Right lobe of liver (tissue), 6 donors: ENCODE data around the gene KRTAP12-1. TPM values are rescaled to one million over a fixed set of nuclear protein-coding genes. Genes with fewer than 3 reads are reported as not detected.

Source experiments
- ATAC-seq, 4 donors: fragments of 200-7000 bp; cut with Tn5 transposase; one replicate each; pipeline ENCODE4 v1.9.1; 2020; ENCODE audit warnings: mild to moderate bottlenecking in 4 of 4, moderate library complexity in 4 of 4
- DNase-seq, 3 donors: peaks; one replicate each; pipeline ENCODE4 v3.0.0-alpha.2; 2020
- H3K27ac ChIP-seq, 3 donors: fragments of 200-600 bp; one replicate each; pipeline ENCODE4 v1.8.0; 2022
- H3K27me3 ChIP-seq, 2 donors: fragments of 200-600 bp; one replicate each; pipeline ENCODE4 v1.8.0; 2022
- H3K36me3 ChIP-seq, 4 donors: fragments of 200-600 bp; sonication (generic) in 1 of 4; one replicate each; pipeline versions ENCODE4 v1.5.1 to v1.8.0; 2017 to 2022; ENCODE audit warnings: control low read depth in 1 of 4
- H3K4me1 ChIP-seq, 4 donors: fragments of 200-600 bp; sonication (generic) in 1 of 4; one replicate each; pipeline versions ENCODE4 v1.5.1 to v1.8.0; 2017 to 2022; ENCODE audit warnings: control low read depth in 1 of 4
- H3K4me3 ChIP-seq, 3 donors: fragments of 200-600 bp; one replicate each; pipeline ENCODE4 v1.8.0; 2022
- H3K9me3 ChIP-seq, 4 donors: fragments of 200-600 bp; sonication (generic) in 1 of 4; one replicate each; pipeline versions ENCODE4 v1.5.1 to v1.8.0; 2017 to 2022; ENCODE audit warnings: control low read depth in 1 of 4
- CTCF ChIP-seq, 4 donors: fragments of 200-600 bp in 3 of 4; fragments of 450-650 bp in 1 of 4; IDR thresholded peaks; one replicate each; pipeline versions ENCODE4 v1.5.1 to v1.8.0; 2016 to 2022; ENCODE audit warnings: antibody characterized with exemption in 4 of 4, mild to moderate bottlenecking in 2 of 4
- POLR2A ChIP-seq: fragments of 450-650 bp; IDR thresholded peaks from one replicate; pipeline ENCODE4 v1.6.1; 2017; ENCODE audit warnings: antibody characterized with exemption, mild to moderate bottlenecking
- WGBS: methylation state at CpG from one replicate; pipeline ENCODE4 v1.1.6; 2018; ENCODE audit warnings: low coverage, low lambda C conversion rate; ENCODE audit not compliant: insufficient coverage; ENCODE audit errors: missing lambda C conversion rate; 5-methylcytosine and 5-hydroxymethylcytosine counted together
- intact Hi-C, 2 donors: fragments of 100-400 bp; cut with DNase I; formaldehyde crosslinking; loops; one replicate each; pipeline versions ENCODE4 v1.11.2 to v1.14.1; 2022
- total RNA-seq, 6 experiments: library from RNA; depleted of rRNA in 2 of 6; stranded (reverse); fragments of >200 nt in 2 of 6; fragmentation: NEBNext Ultra II Directional in 3 of 6; extraction: Animal tissue kit (Norgen Biotek cat#: 25700) in 3 of 6; gene quantifications; one replicate each; pipeline versions ENCODE4 v1.1.0 to v1.2.4, GENCODE V29; 2016 to 2023
- donor health status: DM: no; HTN: yes; CAD: no.
- donor health status: DM: no; HTN: no; CAD: no.
- donor health status: DM: no; HTN: no; CAD: no.
- donor health status: DM: no; HTN: yes; CAD: no.
- donor health status: DM: no; HTN: yes; CAD: no.

Gene KRTAP12-1
- total RNA-seq, 6 experiments from 2014 or later, result not detected

- intact Hi-C loops, result no loop called here
- Histone ChIP-seq H3K27me3 (peaks cover 0 to 12% of the 10 kb centered on the region in 2 donors), H3K27ac (no peak overlapping the region), H3K36me3 (no peaks in the 10 kb centered on the region), H3K9me3 (peaks cover 0 to 4% (median 0%) of the 10 kb centered on the region in 4 donors), H3K4me1 (no peaks in the 10 kb centered on the region), H3K4me3 (no peak overlapping the region)
- no peak for ATAC-seq
- TF ChIP-seq POLR2A, result no peak
- TF ChIP-seq CTCF (IDR thresholded peaks at IDR 0.05), result no peak
- no peak for DNase-seq
- 80% methylated on average over 7 of the region's 8 CpGs for WGBS
Measured at GRCh38 chr21:44695641-44696040, 13.7 kb upstream of the KRTAP12-1 start.

- peak in 1 of 3 donors; percentile 28 for DNase-seq
- TF ChIP-seq POLR2A (no peak), CTCF (IDR thresholded peaks at IDR 0.05) (no peak)
- intact Hi-C loops, result no loop called here
Measured at GRCh38 chr21:44695184-44695583, 13.2 kb upstream of the KRTAP12-1 start.

GRCh38 chr21:44694776-44695175 lies 12.8 kb upstream of the KRTAP12-1 start:
- WGBS, result 48% methylated on average over 5 of the region's 11 CpGs
- TF ChIP-seq POLR2A, result no peak
- TF ChIP-seq CTCF (IDR thresholded peaks at IDR 0.05), result no peak
- DNase-seq, result no peak

More at GRCh38 chr21:44695184-44695583, 13.2 kb upstream of the KRTAP12-1 start:
- no peak for ATAC-seq
- peaks cover 0 to 4% (median 0%) of the 10 kb centered on the region in 4 donors for H3K9me3 ChIP-seq
- no peaks in the 10 kb centered on the region for H3K4me1 ChIP-seq
- no peak overlapping the region for H3K27ac ChIP-seq
- 70% methylated on average over 4 of the region's 8 CpGs for WGBS
- H3K36me3 ChIP-seq, result no peaks in the 10 kb centered on the region
- peaks cover 0 to 12% of the 10 kb centered on the region in 2 donors for H3K27me3 ChIP-seq
- H3K4me3 ChIP-seq, result no peak overlapping the region

GRCh38 chr21:44692798-44693512 lies 11.0 kb upstream of the KRTAP12-1 start:
- DNase-seq (no peak), ATAC-seq (no peak)
- Histone ChIP-seq H3K9me3 (peaks cover 0 to 4% (median 0%) of the 10 kb centered on the region in 4 donors), H3K4me3 (no peak overlapping the region), H3K4me1 (no peaks in the 10 kb centered on the region), H3K27me3 (peaks cover 0 to 3% of the 10 kb centered on the region in 2 donors), H3K27ac (no peak overlapping the region), H3K36me3 (no peaks in the 10 kb centered on the region)
- TF ChIP-seq CTCF (IDR thresholded peaks at IDR 0.05), result no peak
- no peak for TF ChIP-seq POLR2A
- intact Hi-C loops, result no loop called here
- WGBS, result 57% methylated on average over 2 of the region's 2 CpGs

More at GRCh38 chr21:44694776-44695175, 12.8 kb upstream of the KRTAP12-1 start:
- peaks cover 0 to 4% (median 0%) of the 10 kb centered on the region in 4 donors for H3K9me3 ChIP-seq
- intact Hi-C loops, result no loop called here
- no peak overlapping the region for H3K4me3 ChIP-seq
- no peaks in the 10 kb centered on the region for H3K36me3 ChIP-seq
- no peaks in the 10 kb centered on the region for H3K4me1 ChIP-seq
- peaks cover 0 to 12% of the 10 kb centered on the region in 2 donors for H3K27me3 ChIP-seq
- H3K27ac ChIP-seq, result no peak overlapping the region
- ATAC-seq, result no peak
